Measurements from ENCODE around the gene PIK3R1.
A peak's percentile ranks its signal among the peaks of the same experiment; 100 is the strongest.

Gene PIK3R1

DNA sequence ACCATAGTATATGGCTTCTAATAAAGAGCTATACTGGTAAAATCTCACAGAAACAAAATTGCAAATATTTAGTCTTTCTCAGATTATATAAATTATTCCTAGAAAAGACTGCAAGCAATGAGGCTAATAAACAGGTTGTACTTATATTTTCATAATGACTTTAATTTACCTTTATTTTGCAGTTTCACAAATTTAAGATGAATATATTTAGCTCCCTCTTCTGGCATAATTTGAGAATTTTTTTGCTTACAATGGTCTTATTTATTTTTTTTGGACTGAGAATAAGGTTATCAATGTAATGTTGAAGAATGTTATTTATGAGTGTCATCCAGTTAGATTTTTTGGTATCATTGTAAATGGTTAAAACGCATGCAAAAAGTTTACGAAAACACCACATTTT, 56.7 kb downstream of the PIK3R1 start:
- peak; percentile 21 for DNase-seq

DNA sequence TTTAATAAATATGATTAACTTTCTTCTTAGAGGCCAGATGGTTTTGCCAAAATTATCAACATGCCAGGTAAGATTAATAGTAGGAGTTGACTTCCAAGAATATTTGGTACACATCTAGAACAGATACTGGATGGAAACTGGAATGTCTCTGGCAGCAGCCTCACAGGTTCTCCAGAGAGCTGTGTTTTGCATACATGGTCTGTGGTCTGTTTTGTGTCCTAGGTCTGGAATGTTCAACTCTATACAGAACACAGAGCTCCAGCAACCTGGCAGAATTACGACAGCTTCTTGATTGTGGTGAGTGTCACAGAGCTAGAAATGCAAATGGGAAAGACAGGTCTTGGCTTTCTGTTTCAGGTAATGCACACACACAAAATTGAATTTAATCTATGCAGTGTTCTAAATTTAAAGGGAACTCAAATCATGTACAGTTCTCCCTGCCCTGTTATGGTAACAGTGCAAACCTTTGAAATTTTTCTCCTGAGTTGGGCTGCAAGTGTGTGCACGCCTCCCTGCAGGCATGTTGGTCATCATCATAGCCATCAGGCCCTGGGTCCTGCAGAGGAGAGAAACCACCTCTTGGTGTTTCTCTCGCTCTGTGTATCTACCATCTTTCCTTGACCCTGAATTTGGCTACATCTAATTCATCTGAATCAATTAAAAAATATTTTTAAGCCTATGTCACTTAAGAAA, 58.3 kb downstream of the PIK3R1 start:
- no peak for DNase-seq

GRCh38 chr5:68274847-68275651, 59.5 kb downstream of the PIK3R1 start:
- no peak for DNase-seq

- no peak for DNase-seq
Measured at GRCh38 chr5:68276740-68277139, 61.2 kb downstream of the PIK3R1 start.

- DNase-seq = peak; percentile 72
Measured at GRCh38 chr5:68277431-68277830, 61.9 kb downstream of the PIK3R1 start.

- DNase-seq = no peak
Measured at GRCh38 chr5:68279984-68280383, 64.4 kb downstream of the PIK3R1 start.

DNA sequence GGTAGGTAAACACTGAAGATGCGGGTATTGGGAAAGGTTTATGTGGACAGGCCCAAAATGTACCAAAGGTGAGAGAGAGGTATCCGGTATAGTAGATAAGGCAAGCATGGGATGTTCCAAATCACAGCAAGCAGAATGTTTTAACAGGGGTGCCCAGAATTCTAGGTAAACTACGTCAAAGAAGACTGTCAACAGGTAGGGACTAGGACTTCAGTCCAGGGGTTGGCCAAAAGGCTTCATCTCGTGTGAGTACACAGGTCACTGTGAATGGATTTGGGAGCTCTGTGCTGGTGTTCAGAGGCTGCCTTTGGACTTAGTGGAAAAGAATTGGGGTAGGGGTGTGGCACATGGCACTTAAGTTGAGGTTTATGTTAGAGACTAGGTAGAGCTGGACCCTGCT, 66.4 kb downstream of the PIK3R1 start:
- no peak for DNase-seq

GRCh38 chr5:68283766-68284165, 68.2 kb downstream of the PIK3R1 start:
- DNase-seq = no peak

DNA sequence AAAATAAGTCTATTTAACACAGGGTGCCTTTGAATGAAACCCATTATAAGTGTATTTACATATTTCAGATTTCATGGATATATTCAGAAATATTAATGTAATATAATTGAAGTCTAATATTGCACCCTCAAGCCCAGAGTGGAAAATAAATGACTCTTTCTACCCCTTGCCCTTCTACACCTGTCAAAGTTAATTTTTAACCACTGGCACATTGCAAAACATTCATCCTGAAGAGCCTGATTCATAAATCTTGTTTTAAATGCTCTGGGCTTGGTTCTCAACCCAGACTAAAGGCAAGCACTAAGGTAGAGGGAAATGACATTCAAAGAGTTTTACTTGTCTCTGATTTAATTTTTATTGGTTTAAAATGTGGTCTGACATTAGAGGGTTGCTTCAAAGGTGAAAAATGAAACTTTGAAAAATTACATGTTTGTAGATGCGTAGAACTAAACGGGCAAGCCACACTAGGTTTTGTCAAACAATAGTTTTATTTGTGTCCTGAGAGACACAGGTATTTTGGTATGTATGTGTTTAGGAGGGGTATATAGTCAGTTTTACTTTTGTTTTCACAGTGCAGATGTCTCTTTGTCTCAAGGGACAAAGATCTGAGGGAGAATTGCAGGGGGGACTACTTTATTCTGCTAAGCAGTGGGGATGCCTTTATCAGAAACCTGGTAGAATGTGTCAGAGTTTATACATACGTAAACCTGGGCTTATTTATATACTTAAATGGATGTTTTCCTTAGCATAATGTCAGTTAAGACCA, 69.7 kb downstream of the PIK3R1 start:
- DNase-seq = no peak

GRCh38 chr5:68285851-68286611, 70.5 kb downstream of the PIK3R1 start:
- peak; percentile 63 for DNase-seq

DNA sequence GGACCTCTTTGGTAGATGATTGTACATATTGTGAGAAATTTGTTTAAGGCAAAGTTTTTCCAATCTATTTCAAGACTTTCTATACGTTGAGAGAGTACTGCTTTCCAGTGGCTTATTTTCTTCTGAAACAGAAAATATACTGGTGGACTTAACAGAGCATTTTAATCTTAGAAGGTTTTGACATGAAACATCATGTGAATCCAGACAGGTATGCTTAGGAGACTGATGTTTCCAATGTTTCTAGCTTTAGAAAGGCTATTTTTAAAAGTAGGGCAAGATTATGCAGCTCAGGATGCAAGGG, 71.0 kb downstream of the PIK3R1 start:
- no peak for DNase-seq

DNA sequence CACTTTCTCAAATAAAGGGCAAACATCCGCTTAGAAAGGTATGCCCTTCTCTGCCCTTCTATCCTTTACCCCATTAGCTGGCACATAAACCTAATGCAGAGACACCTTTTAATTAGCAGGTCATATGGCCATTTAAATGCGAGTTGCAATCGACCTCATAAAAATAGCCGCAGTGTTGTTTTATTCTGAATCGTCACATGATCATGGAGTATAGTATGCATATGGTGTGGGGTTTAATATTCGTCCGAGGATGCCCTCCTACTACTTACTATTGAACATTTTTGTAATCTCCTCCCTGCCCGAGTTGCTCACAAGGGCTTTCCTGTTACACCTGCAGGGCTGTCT, 72.0 kb downstream of the PIK3R1 start:
- DNase-seq = no peak

GRCh38 chr5:68287976-68288706, 72.6 kb downstream of the PIK3R1 start:
- DNase-seq = peak; percentile 54

DNA sequence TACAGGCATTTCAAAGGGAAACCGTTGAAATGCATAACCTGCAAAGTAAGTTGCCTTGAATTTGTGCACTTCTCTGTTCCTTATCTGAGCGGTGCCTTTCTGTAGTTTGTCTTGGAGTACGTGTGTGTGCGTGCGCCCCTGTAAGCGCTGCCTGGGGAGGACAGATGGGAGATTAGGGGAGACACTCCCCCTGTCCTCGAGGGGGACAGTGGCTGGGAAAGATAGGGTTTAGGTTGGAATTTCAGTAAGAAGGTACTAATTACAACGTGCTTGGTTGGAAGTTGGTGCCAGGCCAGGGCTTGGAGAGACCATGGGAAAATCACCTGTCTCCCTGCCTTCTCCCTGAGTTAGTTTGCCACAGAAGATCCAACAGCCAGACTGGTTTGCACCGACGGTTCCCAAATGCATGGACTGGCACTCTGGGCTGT, 73.2 kb downstream of the PIK3R1 start:
- no peak for DNase-seq

- no peak for DNase-seq
Measured at GRCh38 chr5:68289498-68289897, 73.9 kb downstream of the PIK3R1 start.

- peak; percentile 65 for DNase-seq
Measured at GRCh38 chr5:68290260-68290674, 74.7 kb downstream of the PIK3R1 start.

DNA sequence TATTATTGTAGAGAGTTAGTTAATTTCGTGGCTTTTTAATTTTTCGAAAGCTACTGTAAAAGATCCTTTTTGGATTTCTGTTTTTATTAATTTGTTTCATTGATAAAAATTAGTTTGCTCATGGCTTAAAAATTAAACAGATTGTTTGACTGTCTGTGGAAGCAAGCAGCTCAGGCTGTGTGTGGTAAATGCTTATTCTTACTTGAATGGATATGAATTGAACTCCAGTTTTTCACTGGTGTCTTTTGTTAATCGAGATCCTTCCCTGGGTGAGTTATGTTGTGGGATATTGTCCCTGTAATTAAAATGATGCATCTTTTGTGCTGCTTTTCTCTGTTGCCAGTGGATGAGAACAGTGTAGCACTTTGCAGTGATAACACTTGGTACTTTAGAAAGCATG, 75.3 kb downstream of the PIK3R1 start:
- DNase-seq = no peak

DNA sequence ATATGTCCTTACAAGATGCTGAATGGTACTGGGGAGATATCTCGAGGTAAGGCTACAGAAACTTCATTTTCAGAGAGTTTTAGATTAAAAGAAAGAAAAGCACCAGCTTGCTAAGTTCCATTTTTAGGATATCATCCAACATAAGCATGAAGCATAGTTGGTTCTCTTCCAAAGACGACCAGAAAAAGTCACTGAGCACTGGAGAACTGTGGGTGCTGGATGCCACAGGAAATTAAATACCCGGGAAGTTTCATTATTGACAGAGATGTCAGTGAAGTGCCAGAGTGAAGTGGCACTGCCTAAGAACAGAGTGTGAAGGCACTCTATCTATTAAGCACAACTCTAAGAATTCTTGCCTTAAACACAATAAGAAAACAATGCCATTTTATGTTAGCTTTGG, 76.8 kb downstream of the PIK3R1 start:
- DNase-seq = no peak

GRCh38 chr5:68295772-68296171, 80.2 kb downstream of the PIK3R1 start:
- no peak for DNase-seq

GRCh38 chr5:68296895-68297294, 81.3 kb downstream of the PIK3R1 start:
- DNase-seq = no peak

DNA sequence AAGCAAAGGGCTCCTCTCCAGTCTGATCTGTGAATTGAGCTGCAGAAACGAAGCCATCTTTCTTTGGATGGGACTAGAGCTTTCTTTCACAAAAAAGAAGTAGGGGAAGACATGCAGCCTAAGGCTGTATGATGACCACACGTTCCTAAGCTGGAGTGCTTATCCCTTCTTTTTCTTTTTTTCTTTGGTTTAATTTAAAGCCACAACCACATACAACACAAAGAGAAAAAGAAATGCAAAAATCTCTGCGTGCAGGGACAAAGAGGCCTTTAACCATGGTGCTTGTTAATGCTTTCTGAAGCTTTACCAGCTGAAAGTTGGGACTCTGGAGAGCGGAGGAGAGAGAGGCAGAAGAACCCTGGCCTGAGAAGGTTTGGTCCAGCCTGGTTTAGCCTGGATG, 82.1 kb downstream of the PIK3R1 start:
- DNase-seq = no peak

DNA sequence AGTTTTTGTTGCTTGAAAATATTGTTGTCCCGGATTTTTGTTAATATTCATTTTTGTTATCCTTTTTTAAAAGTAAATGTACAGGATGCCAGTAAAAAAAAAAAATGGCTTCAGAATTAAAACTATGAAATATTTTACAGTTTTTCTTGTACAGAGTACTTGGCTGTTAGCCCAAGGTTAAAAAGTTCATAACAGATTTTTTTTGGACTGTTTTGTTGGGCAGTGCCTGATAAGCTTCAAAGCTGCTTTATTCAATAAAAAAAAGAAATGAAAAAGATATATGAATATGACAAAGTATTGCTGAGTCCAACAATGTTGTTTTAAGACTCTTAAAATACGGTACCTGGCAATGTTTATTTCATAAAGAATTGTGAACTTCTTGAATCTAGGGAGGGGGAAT, 82.9 kb downstream of the PIK3R1 start:
- DNase-seq = no peak

GRCh38 chr5:68299105-68299504, 83.5 kb downstream of the PIK3R1 start:
- DNase-seq = no peak
